Activated B cell treated with CpG ODN at 0.5 μM for 24 hours (primary cell): Measurements from ENCODE around the gene ZC3H12C. TPM values are rescaled to one million over a fixed set of nuclear protein-coding genes. Genes with fewer than 3 reads are reported as not detected.

ENCODE experiments used
- ATAC-seq: fragments of 200-7000 bp; cut with Tn5 transposase; one replicate; pipeline ENCODE4 v1.10.0; 2021; ENCODE audit warnings: low read depth, mild to moderate bottlenecking, moderate library complexity
- CTCF ChIA-PET: fragments of 350-600 bp; sonication (Branson Sonifier 250); formaldehyde crosslinking; loops from one replicate; lab custom pipeline; 2021; ENCODE audit warnings: antibody characterized with exemption; lab: Charles Lee
- POLR2A ChIA-PET: fragments of 350-600 bp; sonication (Branson Sonifier 250); formaldehyde crosslinking; loops from one replicate; lab custom pipeline; 2021; ENCODE audit warnings: antibody characterized with exemption; lab: Charles Lee
- DNase-seq: peaks from one replicate; pipeline ENCODE4 v3.0.0; 2022
- H3K27ac Mint-ChIP-seq: one replicate; pipeline ENCODE4 v1.8.0; 2020; ENCODE audit warnings: mixed read lengths
- H3K27me3 Mint-ChIP-seq: one replicate; pipeline ENCODE4 v1.8.0; 2021; ENCODE audit warnings: mixed read lengths
- H3K36me3 Mint-ChIP-seq: one replicate; pipeline ENCODE4 v1.8.0; 2021; ENCODE audit warnings: low read depth, mixed read lengths
- H3K4me1 Mint-ChIP-seq: one replicate; pipeline ENCODE4 v1.8.0; 2021; ENCODE audit warnings: mixed read lengths
- H3K4me3 Mint-ChIP-seq: one replicate; pipeline ENCODE4 v1.8.0; 2020; ENCODE audit warnings: mild to moderate bottlenecking, mixed read lengths
- H3K9me3 Mint-ChIP-seq: one replicate; pipeline ENCODE4 v1.8.0; 2020; ENCODE audit warnings: mixed read lengths
- intact Hi-C: fragments of 100-400 bp; cut with micrococcal nuclease; formaldehyde crosslinking; loops from one replicate; pipeline ENCODE4 v1.15.1; 2024
- total RNA-seq: library from RNA; stranded (reverse); gene quantifications from 2 replicates; pipeline ENCODE4 v1.2.3, GENCODE V29; 2022
- TF ChIP-seq, protein P1 (sequence below): fragments of 200-600 bp; IDR thresholded peaks from one replicate; pipeline ENCODE4 v1.8.0; 2022; ENCODE audit warnings: antibody characterized with exemption, mild to moderate bottlenecking

ZC3H12C gene
- total RNA-seq, 1 donor from 2014 or later, result 0.95 TPM

DNA sequence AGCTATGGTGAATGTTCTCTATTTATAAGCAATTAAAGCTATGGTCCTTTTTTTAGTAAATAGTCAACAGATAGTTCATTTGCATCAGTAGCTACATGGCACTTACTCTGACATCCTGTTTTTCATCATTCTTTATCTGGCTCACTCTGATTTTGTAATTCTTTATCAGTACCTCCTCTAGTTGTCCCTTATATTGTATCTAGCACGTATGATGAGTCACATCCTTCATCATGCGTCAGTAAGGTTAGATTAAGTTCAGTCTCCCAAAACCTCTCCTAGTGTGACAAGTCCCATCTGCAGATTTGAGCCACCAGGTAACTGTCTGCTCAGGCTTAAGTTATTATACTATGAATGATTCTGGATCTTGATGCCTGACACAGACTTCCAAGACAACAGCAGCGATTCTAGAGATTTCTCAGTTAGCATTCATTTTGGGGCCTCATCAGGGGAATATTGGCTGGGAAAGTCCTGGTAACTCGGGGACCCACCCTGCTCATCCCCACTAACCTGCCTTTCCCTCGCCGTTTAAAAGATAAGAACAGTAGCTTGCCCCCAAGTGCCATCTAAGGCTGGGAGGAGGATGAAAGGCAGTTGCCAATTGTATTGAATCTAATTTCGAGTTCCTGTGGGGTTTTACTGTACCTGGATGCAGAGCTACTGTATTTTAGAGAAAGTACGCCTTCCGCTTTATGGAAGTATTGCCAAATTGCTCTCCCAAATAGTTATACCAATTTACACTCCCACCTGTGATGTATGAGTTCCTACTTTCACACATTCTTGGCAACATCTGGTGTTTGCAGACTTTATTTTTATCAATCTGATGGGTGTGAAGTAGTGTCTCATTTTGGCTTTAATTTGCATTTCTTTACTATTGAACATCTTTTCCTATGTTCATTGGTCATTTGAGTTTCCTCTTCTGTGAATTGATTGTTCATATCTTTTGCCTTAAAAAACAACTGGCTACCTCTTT, 55.9 kb downstream of the ZC3H12C start:
- Mint-ChIP-seq H3K27me3 (peaks cover 6% of the 10 kb centered on the region), H3K4me1 (no peaks in the 10 kb centered on the region), H3K27ac (no peak overlapping the region), H3K4me3 (no peak overlapping the region), H3K36me3 (no peaks in the 10 kb centered on the region), H3K9me3 (no peaks in the 10 kb centered on the region)
- DNase-seq, result no peak
- intact Hi-C loops, result no loop called here
- POLR2A ChIA-PET, result no interaction called here
- ATAC-seq, result no peak
- CTCF ChIA-PET, result no interaction called here
- TF ChIP-seq, protein P1, sequence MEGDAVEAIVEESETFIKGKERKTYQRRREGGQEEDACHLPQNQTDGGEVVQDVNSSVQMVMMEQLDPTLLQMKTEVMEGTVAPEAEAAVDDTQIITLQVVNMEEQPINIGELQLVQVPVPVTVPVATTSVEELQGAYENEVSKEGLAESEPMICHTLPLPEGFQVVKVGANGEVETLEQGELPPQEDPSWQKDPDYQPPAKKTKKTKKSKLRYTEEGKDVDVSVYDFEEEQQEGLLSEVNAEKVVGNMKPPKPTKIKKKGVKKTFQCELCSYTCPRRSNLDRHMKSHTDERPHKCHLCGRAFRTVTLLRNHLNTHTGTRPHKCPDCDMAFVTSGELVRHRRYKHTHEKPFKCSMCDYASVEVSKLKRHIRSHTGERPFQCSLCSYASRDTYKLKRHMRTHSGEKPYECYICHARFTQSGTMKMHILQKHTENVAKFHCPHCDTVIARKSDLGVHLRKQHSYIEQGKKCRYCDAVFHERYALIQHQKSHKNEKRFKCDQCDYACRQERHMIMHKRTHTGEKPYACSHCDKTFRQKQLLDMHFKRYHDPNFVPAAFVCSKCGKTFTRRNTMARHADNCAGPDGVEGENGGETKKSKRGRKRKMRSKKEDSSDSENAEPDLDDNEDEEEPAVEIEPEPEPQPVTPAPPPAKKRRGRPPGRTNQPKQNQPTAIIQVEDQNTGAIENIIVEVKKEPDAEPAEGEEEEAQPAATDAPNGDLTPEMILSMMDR, result no peak

DNA sequence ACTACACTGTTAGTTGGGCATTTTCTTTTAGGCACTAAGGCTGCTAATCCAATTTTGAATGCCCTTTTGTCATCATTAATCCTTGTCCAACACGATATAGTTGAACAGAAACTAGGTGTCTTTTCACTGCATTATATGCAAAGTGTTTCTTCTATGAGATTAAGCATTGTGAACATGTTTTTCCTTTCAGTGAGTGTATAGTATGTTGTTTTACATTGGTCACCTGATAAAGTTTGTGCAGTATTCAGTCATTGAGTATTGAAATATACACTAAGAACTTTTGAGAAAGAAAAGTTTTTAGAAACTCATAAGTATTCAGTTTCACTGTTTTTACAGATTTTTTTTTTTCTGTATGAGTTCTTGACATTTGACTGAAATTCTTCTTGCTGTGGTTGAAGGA, 59.0 kb downstream of the ZC3H12C start:
- H3K27me3 Mint-ChIP-seq, result peaks cover under 1% of the 10 kb centered on the region
- H3K9me3 Mint-ChIP-seq, result no peaks in the 10 kb centered on the region
- no peaks in the 10 kb centered on the region for H3K4me1 Mint-ChIP-seq
- ATAC-seq, result no peak
- intact Hi-C loops, result no loop called here
- DNase-seq, result no peak
- POLR2A ChIA-PET, result no interaction called here
- no peak overlapping the region for H3K27ac Mint-ChIP-seq
- TF ChIP-seq, protein P1, result no peak
- CTCF ChIA-PET, result no interaction called here
- no peaks in the 10 kb centered on the region for H3K36me3 Mint-ChIP-seq
- H3K4me3 Mint-ChIP-seq, result no peak overlapping the region

DNA sequence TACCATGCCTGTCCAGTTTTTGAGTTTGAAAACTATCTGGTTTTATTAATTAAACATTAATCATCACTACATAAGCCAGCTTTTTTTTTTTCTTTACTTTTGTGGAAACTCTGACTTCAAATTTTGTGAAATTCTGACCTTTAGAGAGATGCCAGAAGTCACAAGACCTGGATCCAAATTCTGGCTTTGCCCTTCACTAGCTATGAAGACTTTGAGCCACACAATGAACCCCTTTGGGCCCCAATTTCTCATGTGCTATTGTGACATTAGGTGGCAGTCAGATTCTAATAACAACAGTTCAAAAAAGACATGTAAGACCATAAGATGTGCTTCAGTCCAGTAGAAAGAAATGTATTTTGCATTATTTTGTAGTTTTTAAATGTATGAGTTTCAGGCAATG, 60.3 kb downstream of the ZC3H12C start:
- ChIA-PET CTCF (no interaction called here), POLR2A (no interaction called here)
- no peaks in the 10 kb centered on the region for H3K27me3 Mint-ChIP-seq
- H3K27ac Mint-ChIP-seq, result no peak overlapping the region
- ATAC-seq (no peak), DNase-seq (no peak)
- no peak overlapping the region for H3K4me3 Mint-ChIP-seq
- intact Hi-C loops, result no loop called here
- TF ChIP-seq, protein P1, result no peak
- H3K9me3 Mint-ChIP-seq, result no peaks in the 10 kb centered on the region
- H3K4me1 Mint-ChIP-seq, result no peaks in the 10 kb centered on the region
- H3K36me3 Mint-ChIP-seq, result no peaks in the 10 kb centered on the region

DNA sequence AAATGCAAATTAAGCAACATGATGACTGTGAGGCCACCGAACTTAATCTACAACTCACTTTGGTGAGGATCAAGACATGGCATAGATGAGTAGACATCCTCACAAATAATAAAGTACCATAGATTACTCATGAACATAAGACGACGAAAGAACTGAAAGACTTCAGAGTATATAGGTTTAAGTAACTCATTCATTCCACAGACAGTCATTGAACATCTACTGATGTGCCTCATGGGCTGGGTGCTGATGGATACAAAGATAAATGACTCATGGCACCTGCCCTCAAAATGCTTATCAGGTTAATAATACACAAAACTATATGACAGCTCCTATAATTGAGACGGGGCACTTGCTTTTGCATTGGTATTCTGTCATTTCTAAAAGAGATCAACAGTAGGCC, 63.3 kb downstream of the ZC3H12C start:
- TF ChIP-seq, protein P1, result no peak
- intact Hi-C loops, result no loop called here
- no peaks in the 10 kb centered on the region for H3K36me3 Mint-ChIP-seq
- H3K4me1 Mint-ChIP-seq, result no peaks in the 10 kb centered on the region
- ChIA-PET CTCF (no interaction called here), POLR2A (no interaction called here)
- H3K4me3 Mint-ChIP-seq, result no peak overlapping the region
- no peaks in the 10 kb centered on the region for H3K9me3 Mint-ChIP-seq
- no peak overlapping the region for H3K27ac Mint-ChIP-seq
- DNase-seq (no peak), ATAC-seq (no peak)
- no peaks in the 10 kb centered on the region for H3K27me3 Mint-ChIP-seq

DNA sequence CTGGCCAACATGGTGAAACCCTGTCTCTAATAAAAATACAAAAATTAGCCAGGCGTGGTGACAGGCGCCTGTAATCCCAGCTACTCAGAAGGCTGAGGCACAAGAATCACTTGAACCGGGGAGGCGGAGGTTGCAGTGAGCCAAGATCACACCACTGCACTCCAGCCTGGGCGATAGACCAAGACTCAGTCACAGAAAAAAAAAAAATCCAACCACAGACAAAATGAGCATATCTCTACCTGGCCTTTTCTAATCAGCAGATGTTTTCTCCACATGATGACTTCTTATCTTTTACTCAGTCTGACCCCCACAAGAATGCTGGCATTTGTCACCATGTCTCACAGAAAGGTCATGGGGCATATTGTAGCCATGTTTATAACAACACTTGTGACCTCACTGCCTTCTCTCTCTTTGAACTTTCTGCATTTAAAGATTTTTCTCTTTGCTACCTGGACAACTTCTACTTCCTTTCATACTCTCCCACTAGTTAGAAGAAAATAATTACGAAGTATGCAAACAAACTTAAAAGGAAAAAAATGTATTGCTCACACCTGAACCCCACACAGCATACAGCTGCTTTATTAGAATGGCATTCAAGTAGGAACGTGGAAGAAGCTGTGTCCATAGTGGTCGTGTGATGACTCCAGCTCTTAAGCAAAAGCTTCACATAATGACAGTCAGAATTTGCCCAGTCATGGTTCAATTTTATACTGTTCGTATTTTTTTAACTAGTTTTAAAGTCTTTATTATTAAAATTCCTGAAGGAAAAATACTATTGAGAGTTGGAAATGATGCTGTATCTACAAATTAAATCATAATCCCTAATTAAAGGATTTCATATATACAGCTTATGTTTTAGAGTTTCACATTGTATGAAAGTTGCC, 65.4 kb downstream of the ZC3H12C start:
- no peaks in the 10 kb centered on the region for H3K4me1 Mint-ChIP-seq
- no peak overlapping the region for H3K4me3 Mint-ChIP-seq
- DNase-seq, result no peak
- H3K36me3 Mint-ChIP-seq, result no peaks in the 10 kb centered on the region
- no peak for ATAC-seq
- ChIA-PET POLR2A (no interaction called here), CTCF (no interaction called here)
- intact Hi-C loops, result no loop called here
- no peaks in the 10 kb centered on the region for H3K9me3 Mint-ChIP-seq
- TF ChIP-seq, protein P1, result no peak
- H3K27ac Mint-ChIP-seq, result no peak overlapping the region
- no peaks in the 10 kb centered on the region for H3K27me3 Mint-ChIP-seq
